ENCODE measurements around the gene HEXIM2.
A peak's percentile ranks its signal among the peaks of the same experiment; 100 is the strongest.

The HEXIM2 gene

DNA sequence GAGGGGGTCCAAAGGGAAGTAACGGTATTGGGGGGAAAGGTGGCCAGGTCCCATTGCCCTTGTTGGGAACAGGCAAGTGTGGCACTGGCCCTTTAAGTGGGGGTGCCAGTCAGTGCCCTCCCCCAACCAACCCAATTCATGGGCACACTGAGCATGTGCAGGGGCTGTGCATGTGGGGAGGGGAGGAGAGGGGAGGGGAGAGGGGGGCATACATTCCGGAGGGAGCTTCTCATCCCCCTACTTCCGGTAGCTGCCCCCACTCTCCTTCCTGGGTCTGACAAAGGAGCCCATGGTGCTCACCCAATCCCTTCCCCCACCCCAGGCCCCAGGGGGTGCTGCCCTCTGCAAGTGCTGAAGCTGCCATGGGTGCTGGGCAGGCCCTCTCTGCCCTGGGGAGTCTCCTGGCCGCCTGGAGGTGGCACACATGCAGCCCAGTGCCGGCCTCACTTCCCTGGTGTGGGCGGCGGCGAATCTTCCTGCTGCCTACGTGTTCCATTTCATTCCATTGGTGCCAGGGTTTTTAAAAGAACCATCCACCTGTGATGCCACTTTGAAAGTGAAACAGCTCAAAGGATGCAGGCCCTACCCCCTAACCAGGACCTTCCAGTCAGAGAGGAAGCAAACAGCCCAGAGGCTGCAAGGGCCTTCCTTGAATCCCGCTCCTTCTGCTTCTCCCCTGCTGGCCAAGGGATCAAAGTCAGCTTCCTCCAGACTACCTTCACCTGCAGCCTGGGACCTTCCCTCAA, 11.0 kb downstream of the HEXIM2 start:
- peak; percentile 56 for DNase-seq (ENCODE audit: low spot score)
- TF ChIP-seq CTCF (IDR thresholded peaks at IDR 0.05; ENCODE audit: extremely low read depth, missing control alignments) = no peak

- no peak for DNase-seq (ENCODE audit: low spot score)
Observed at GRCh38 chr17:45175759-45176115, 14.1 kb downstream of the HEXIM2 start.

DNA sequence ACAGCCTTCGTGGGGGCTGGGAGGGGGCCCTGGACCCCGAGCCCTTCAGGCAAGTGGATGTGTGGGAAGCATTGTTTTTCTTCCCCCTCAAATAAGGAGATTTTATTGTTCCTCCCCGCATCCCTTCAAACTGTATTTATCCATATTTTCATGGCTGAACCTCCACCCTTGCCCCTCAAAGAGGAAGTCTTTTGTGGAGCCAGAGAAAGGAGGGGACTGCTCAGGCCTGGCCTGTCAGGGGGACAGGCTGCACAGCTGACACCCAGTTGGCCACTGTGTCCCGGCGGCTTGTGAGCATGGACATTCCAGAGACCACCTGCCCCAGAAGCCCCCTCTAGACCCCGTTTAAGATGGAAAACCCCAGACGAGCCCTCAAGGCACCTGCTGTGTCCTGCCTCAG, 15.9 kb downstream of the HEXIM2 start:
- TF ChIP-seq CTCF (IDR thresholded peaks at IDR 0.05; ENCODE audit: extremely low read depth, missing control alignments) = no peak
- DNase-seq (ENCODE audit: low spot score) = no peak

More at GRCh38 chr17:45175759-45176115, 14.1 kb downstream of the HEXIM2 start:
- no peak for TF ChIP-seq CTCF (IDR thresholded peaks at IDR 0.05; ENCODE audit: extremely low read depth, missing control alignments)

DNA sequence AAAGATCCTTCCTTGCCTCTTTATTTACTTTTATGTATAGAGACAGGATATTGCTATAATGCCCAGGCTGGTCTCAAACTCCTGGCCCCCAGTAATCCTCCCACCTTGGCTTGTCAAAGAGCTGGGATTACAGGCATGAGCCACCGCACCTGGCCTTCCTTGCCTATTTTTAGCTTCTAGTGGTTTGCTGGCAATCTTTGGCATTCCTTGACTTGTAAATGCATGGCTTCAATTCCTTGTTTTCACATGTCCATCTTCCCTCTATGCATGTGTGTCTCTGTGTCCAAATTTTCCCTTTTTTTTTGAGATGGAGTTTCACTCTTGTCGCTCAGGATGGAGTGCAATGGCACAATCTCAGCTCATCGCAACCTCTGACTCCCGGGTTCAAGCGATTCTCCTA, 22.5 kb downstream of the HEXIM2 start:
- no peak for TF ChIP-seq CTCF (IDR thresholded peaks at IDR 0.05; ENCODE audit: extremely low read depth, missing control alignments)

DNA sequence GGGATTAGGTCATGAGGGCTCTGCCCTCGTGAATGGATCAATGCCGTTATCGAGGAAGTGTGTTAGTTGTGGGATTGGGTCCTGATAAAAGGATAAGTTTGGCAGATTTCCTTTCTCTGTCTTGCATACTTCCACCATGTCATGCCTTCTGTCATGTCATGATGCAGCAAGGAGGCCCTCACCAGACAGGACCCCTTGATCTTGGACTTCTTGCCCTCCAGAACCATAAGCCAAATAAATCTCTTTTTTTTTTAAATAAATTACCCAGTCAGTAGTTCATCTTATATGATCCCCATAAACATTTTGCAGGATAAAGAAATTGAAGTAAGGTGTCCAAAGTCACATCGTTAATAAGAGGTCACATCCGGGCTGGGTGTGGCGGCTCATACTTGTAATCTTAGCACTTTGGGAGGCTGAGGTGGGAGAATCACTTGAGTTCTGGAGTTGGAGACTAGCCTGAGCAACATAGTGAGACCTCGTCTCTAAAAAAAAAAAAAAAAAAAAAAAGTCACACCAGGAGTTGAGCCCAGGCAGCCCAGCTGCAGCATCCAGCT, 25.2 kb downstream of the HEXIM2 start:
- no peak for DNase-seq (ENCODE audit: low spot score)
- no peak for TF ChIP-seq CTCF (IDR thresholded peaks at IDR 0.05; ENCODE audit: extremely low read depth, missing control alignments)

More for the DNA sequence above, 22.5 kb downstream of the HEXIM2 start:
- DNase-seq (ENCODE audit: low spot score) = no peak

GRCh38 chr17:45189009-45189408, 27.3 kb downstream of the HEXIM2 start:
- no peak for TF ChIP-seq CTCF (IDR thresholded peaks at IDR 0.05; ENCODE audit: extremely low read depth, missing control alignments)
- no peak for DNase-seq (ENCODE audit: low spot score)

- no peak for TF ChIP-seq CTCF (IDR thresholded peaks at IDR 0.05; ENCODE audit: extremely low read depth, missing control alignments)
- DNase-seq (ENCODE audit: low spot score) = no peak
Observed at GRCh38 chr17:45190503-45191255, 29.0 kb downstream of the HEXIM2 start.

All from GM20000 (cell line).